GM19438 (cell line): Measurements from ENCODE around the gene MAP4K2.
"Not testable (repeated sequence)": the region's sequence is repeated elsewhere in the genome, so short reads cannot be mapped to it uniquely, and the experiment has no call there.

Experiments used
- ATAC-seq: cut with Tn5 transposase; IDR thresholded peaks from one replicate; pipeline ENCODE4 v1.9.1; 2021; ENCODE audit warnings: low read depth; ENCODE audit not compliant: unreplicated experiment

MAP4K2 gene

GRCh38 chr11:64815433-64815832 is 12.4 kb upstream of the MAP4K2 start:
- ATAC-seq, result not testable (repeated sequence)

GRCh38 chr11:64814712-64815187 is 11.7 kb upstream of the MAP4K2 start:
- peak; percentile 59 for ATAC-seq

GRCh38 chr11:64813826-64814225 is 10.8 kb upstream of the MAP4K2 start:
- no peak for ATAC-seq

GRCh38 chr11:64810891-64811272 is 7.9 kb upstream of the MAP4K2 start:
- peak; percentile 6 for ATAC-seq

GRCh38 chr11:64810271-64810890 is 7.4 kb upstream of the MAP4K2 start, which contains the start of gene MEN1:
MEN1 (minus strand) TSS chr11:64810551; CDS start chr11:64810109, 442 bp downstream.
- peak; percentile 57 for ATAC-seq

GRCh38 chr11:64809781-64810241 is 6.8 kb upstream of the MAP4K2 start:
- ATAC-seq, result no peak

GRCh38 chr11:64805481-64805880 is 2.5 kb upstream of the MAP4K2 start:
- ATAC-seq, result no peak

GRCh38 chr11:64804346-64805210 is 1.6 kb upstream of the MAP4K2 start:
- no peak for ATAC-seq

GRCh38 chr11:64803846-64804345 is 882 bp upstream of the MAP4K2 start:
- ATAC-seq, result no peak

GRCh38 chr11:64802370-64803157 is 450 bp downstream of the MAP4K2 start:
- peak; percentile 14 for ATAC-seq

GRCh38 chr11:64801561-64802369 is 1.2 kb downstream of the MAP4K2 start:
- ATAC-seq, result no peak

- ATAC-seq, result no peak
Observed at GRCh38 chr11:64801158-64801464, 1.9 kb downstream of the MAP4K2 start.

GRCh38 chr11:64800303-64801157 is 2.5 kb downstream of the MAP4K2 start:
- no peak for ATAC-seq

GRCh38 chr11:64799623-64800302 is 3.3 kb downstream of the MAP4K2 start:
- no peak for ATAC-seq

- ATAC-seq, result no peak
Observed at GRCh38 chr11:64799256-64799622, 3.8 kb downstream of the MAP4K2 start.

- no peak for ATAC-seq
Observed at GRCh38 chr11:64796757-64797541, 6.1 kb downstream of the MAP4K2 start.

- no peak for ATAC-seq
Observed at GRCh38 chr11:64796047-64796756, 6.8 kb downstream of the MAP4K2 start.
